Psoas muscle (tissue), 8 donors: Measurements from ENCODE around the gene BCAS4. TPM values are rescaled to one million over a fixed set of nuclear protein-coding genes. Genes with fewer than 3 reads are reported as not detected.

Experiments
- ATAC-seq, 4 donors: fragments of 200-7000 bp; cut with Tn5 transposase; one replicate each; pipeline ENCODE4 v1.9.1; 2020; ENCODE audit warnings: moderate library complexity in 3 of 4, mild to moderate bottlenecking in 2 of 4
- DNase-seq, 2 donors: peaks; one replicate each; pipeline ENCODE4 v3.0.0-alpha.2; 2020
- H3K27ac ChIP-seq: fragments of 200-600 bp; one replicate; pipeline ENCODE4 v1.8.0; 2022
- H3K27me3 ChIP-seq, 3 donors: fragments of 200-600 bp in 1 of 3; one replicate each; pipeline versions ENCODE4 v1.6.1 to v1.8.0; 2013 to 2022; ENCODE audit warnings: low read length in 2 of 3, mild to moderate bottlenecking in 2 of 3, moderate library complexity in 1 of 3; ENCODE audit not compliant: insufficient read depth in 3 of 3
- H3K36me3 ChIP-seq, 2 donors: fragments of 200-600 bp in 1 of 2; one replicate each; pipeline versions ENCODE4 v1.6.1 to v1.8.0; 2013 to 2022; ENCODE audit warnings: low read depth in 1 of 2, mild to moderate bottlenecking in 1 of 2, moderate library complexity in 1 of 2; ENCODE audit not compliant: insufficient read depth in 1 of 2
- H3K4me1 ChIP-seq: fragments of 200-600 bp; one replicate; pipeline ENCODE4 v1.8.0; 2022
- H3K4me3 ChIP-seq: fragments of 200-600 bp; one replicate; pipeline ENCODE4 v1.8.0; 2022; ENCODE audit warnings: mild to moderate bottlenecking
- H3K9me3 ChIP-seq: fragments of 200-600 bp; one replicate; pipeline ENCODE4 v1.8.0; 2022
- WGBS, 3 donors: extraction: QIAGEN DNeasy Blood & Tissue Kit; methylation state at CpG; one replicate each; pipeline versions ENCODE4 v1.1.6 to v1.1.7; 2013; 5-methylcytosine and 5-hydroxymethylcytosine counted together
- intact Hi-C, 2 donors: fragments of 100-400 bp; cut with DNase I; formaldehyde crosslinking; loops; one replicate each; pipeline versions ENCODE4 v1.11.0 to v1.14.2; 2022
- polyA plus RNA-seq, 3 donors: library from polyadenylated mRNA; stranded (reverse); fragments of 200-250 nt; gene quantifications; one replicate each; pipeline ENCODE4 v1.2.3, GENCODE V29; 2013
- total RNA-seq, 4 donors: library from RNA; stranded (reverse); fragmentation: NEBNext Ultra II Directional in 2 of 4; extraction: Animal tissue kit (Norgen Biotek cat#: 25700) in 2 of 4; gene quantifications; one replicate each; pipeline versions ENCODE4 v1.2.1 to v1.2.4, GENCODE V29; 2021 to 2023
- TF ChIP-seq, protein P1 (sequence below): fragments of 200-600 bp; IDR thresholded peaks from one replicate; pipeline ENCODE4 v1.8.0; 2022; ENCODE audit warnings: antibody characterized with exemption
- donor health status: healthy with polysubstance abuse.
- donor health status: DM: no; HTN: no; CAD: no; lungs with moderate emphysema.
- donor health status: Bipolar disorder and iron deficiency.
- donor health status: healthy.
- donor health status: DM: yes; HTN: yes; CAD: no.
- donor health status: DM: no; HTN: no; CAD: no.
- donor health status: DM: no; HTN: no; CAD: no.
- donor health status: DM: yes; HTN: yes; CAD: no.

The BCAS4 gene
- total and polyA plus RNA-seq, 7 donors, result 0.24 to 1.9 (median 0.38) TPM

DNA sequence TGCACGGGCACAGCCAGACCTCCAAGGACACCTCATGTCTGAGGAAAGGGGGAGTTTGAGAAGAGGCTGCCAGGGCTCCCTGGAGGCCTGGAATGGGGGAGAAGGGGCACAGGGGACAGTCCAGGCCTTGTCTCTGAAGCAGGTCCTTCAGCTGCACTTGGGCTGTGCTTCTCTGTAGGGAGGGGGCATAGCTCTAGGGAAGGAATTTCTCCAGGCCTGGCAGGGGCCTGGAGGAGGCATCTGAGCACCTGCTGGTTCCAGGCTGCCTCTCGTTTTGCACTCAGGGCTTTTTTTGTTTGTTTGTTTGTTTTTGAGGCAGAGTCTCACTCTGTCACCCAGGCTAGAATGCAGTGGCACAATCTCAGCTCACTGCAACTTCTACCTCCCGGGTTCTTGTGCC, 67.7 kb downstream of the BCAS4 start:
- Histone ChIP-seq H3K4me1 (no peaks in the 10 kb centered on the region), H3K27ac (no peak overlapping the region), H3K27me3 (no peaks in the 10 kb centered on the region), H3K36me3 (no peaks in the 10 kb centered on the region), H3K4me3 (no peak overlapping the region), H3K9me3 (no peaks in the 10 kb centered on the region)
- no peak for DNase-seq
- intact Hi-C loops, result no loop called here
- TF ChIP-seq, protein P1, sequence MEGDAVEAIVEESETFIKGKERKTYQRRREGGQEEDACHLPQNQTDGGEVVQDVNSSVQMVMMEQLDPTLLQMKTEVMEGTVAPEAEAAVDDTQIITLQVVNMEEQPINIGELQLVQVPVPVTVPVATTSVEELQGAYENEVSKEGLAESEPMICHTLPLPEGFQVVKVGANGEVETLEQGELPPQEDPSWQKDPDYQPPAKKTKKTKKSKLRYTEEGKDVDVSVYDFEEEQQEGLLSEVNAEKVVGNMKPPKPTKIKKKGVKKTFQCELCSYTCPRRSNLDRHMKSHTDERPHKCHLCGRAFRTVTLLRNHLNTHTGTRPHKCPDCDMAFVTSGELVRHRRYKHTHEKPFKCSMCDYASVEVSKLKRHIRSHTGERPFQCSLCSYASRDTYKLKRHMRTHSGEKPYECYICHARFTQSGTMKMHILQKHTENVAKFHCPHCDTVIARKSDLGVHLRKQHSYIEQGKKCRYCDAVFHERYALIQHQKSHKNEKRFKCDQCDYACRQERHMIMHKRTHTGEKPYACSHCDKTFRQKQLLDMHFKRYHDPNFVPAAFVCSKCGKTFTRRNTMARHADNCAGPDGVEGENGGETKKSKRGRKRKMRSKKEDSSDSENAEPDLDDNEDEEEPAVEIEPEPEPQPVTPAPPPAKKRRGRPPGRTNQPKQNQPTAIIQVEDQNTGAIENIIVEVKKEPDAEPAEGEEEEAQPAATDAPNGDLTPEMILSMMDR, result no peak
- 56 to 63% (median 58%) methylated on average over 3 of the region's 3 CpGs for WGBS, 3 donors
- ATAC-seq, result no peak

DNA sequence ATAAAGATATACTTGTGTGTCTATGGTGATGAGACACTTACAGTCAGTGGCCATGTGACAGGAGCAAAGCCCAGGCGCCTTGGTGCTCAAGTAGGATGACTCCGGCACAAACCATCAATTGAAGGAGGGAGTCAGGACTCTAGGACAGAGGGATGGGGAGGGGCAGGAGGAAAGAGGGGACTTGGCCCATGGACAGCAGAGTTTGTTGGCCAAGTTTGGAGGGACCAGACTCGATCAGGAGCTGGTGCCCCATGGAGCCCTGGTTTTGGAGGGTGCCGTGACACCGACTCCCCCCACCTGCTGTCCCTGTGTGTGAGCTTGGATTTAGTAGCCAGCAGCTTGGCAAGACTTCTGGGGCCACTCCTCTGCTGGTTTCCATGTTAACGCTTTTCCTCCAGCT, 70.3 kb downstream of the BCAS4 start:
- H3K9me3 ChIP-seq, result no peaks in the 10 kb centered on the region
- intact Hi-C loops, result no loop called here
- no peak for DNase-seq
- no peaks in the 10 kb centered on the region for H3K27me3 ChIP-seq
- H3K4me1 ChIP-seq, result no peaks in the 10 kb centered on the region
- TF ChIP-seq, protein P1, result no peak
- ATAC-seq, result no peak
- 58 to 72% (median 62%) methylated on average over 6 of the region's 6 CpGs for WGBS, 3 donors
- H3K36me3 ChIP-seq, result no peaks in the 10 kb centered on the region
- H3K27ac ChIP-seq, result no peak overlapping the region
- H3K4me3 ChIP-seq, result no peak overlapping the region

DNA sequence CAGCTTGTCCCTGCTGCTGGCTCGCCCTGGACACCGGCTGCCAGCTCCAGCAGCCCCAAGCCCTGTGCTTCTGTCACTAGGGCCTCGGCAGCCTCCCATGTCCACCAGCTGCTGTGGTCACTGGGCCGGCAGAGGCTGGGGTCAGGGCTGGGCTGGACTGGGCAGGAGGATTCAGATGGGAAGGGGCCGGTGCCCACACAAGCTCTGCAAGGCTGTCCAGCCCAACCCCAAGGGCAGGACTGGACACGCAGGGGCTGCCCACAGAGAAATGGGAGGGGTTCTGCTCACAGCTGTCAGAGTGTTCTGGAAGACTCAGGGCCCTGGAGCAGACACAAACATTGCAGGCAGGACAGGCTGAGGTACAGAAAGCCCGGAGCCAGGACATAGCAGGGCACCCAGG, 70.7 kb downstream of the BCAS4 start:
- intact Hi-C loops, result no loop called here
- WGBS, 3 donors, result 35 to 52% (median 49%) methylated on average over 7 of the region's 7 CpGs

DNA sequence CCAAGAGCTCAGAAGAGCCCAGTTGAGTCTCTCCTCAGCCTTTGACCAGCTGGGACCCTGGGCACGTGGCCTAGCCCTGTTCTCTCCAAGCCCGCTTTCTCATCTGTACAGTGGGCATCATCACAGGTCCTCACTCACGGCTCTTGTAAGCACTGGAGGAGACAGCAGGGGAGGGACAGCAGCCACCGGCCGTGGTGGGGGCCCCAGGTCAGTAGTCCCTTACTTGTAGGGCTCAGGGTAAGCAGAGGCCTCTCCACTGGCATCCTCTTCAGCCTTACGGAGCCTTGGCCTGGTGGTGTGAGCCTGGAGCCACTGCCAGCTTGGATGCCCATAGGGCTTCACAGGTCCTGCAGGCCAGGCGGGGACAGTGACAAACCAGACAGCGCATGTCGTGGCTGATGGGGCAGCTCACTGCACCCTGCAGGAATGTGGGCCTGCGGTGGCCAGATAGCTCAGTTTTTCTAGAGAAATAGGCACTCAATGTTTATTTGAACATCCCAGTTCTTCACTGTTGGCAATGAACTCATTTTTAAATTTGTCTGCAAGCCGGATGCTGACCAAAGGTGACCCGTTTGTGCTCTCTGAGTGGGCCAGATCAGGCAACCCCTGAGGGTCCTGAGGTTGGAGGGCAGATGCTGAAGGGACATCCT, 71.3 kb downstream of the BCAS4 start:
- no peaks in the 10 kb centered on the region for H3K27me3 ChIP-seq
- H3K4me3 ChIP-seq, result no peak overlapping the region
- H3K36me3 ChIP-seq, result no peaks in the 10 kb centered on the region
- H3K9me3 ChIP-seq, result no peaks in the 10 kb centered on the region
- no peak overlapping the region for H3K27ac ChIP-seq
- 56 to 84% (median 60%) methylated on average over 11 to 12 of the region's 12 CpGs for WGBS, 3 donors
- intact Hi-C loops, result no loop called here
- no peaks in the 10 kb centered on the region for H3K4me1 ChIP-seq
- TF ChIP-seq, protein P1, result no peak
- DNase-seq (peak in 1 of 2 donors; percentile 30), ATAC-seq (no peak)

More for the DNA sequence above, 70.7 kb downstream of the BCAS4 start:
- Histone ChIP-seq H3K27ac (no peak overlapping the region), H3K36me3 (no peaks in the 10 kb centered on the region), H3K4me1 (no peaks in the 10 kb centered on the region), H3K4me3 (no peak overlapping the region), H3K27me3 (no peaks in the 10 kb centered on the region), H3K9me3 (no peaks in the 10 kb centered on the region)
- ATAC-seq (no peak), DNase-seq (no peak)
- TF ChIP-seq, protein P1, result no peak

DNA sequence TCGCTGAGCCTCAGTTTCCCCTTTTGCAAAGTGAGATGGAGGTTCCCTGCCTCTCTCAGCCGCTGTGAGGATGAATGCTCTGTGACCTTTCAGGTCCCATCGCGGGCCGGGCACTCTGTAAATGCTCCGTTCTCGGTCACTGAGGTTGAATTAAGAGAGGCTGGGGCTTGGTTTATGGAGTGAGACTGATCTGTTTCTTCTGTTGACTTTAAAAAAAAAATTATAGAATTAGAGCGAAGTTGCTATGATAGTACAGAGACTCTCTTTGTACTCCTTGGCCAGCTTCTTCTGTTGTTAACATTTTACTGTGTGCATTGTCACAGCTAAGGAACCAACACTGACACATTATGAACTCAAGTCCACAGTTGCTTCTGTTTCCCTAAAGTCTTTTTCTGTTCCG, 72.0 kb downstream of the BCAS4 start:
- ATAC-seq, result no peak
- Histone ChIP-seq H3K9me3 (no peaks in the 10 kb centered on the region), H3K27me3 (no peaks in the 10 kb centered on the region), H3K36me3 (no peaks in the 10 kb centered on the region), H3K4me1 (no peaks in the 10 kb centered on the region), H3K4me3 (no peak overlapping the region), H3K27ac (no peak overlapping the region)
- peak in 1 of 2 donors; percentile 16 for DNase-seq
- TF ChIP-seq, protein P1, result no peak
- 94% methylated on average over 9 of the region's 9 CpGs for WGBS, 3 donors
- intact Hi-C loops, result no loop called here
